Neural cell (in vitro differentiated cells): ENCODE measurements around the gene SESN1.

Experiments
- CTCF ChIP-seq: fragments of 450-650 bp; IDR thresholded peaks from 2 replicates; pipeline ENCODE4 v1.5.1; 2014; ENCODE audit warnings: antibody characterized with exemption, mild to moderate bottlenecking, moderate library complexity; ENCODE audit not compliant: poor library complexity, severe bottlenecking
- EP300 ChIP-seq: fragments of 450-650 bp; conservative IDR thresholded peaks from 2 replicates; pipeline ENCODE4 v1.6.1; 2014; ENCODE audit warnings: antibody characterized with exemption, mild to moderate bottlenecking, moderate library complexity; ENCODE audit not compliant: poor library complexity, severe bottlenecking
- RAD21 ChIP-seq: fragments of 450-650 bp; conservative IDR thresholded peaks from 2 replicates; pipeline ENCODE4 v1.6.1; 2014; ENCODE audit warnings: antibody characterized with exemption, mild to moderate bottlenecking, moderate library complexity

- TF ChIP-seq CTCF: no peak
- no peak for TF ChIP-seq RAD21
- TF ChIP-seq EP300: no peak
These were observed 94.4 kb downstream of the SESN1 start for GRCh38 chr6:109000289-109000688.
